GM12878 (cell line): ENCODE results near the gene NANOG. TPM values are rescaled to one million over a fixed set of nuclear protein-coding genes. Genes with fewer than 3 reads are reported as not detected.
"Not testable (repeated sequence)": the region's sequence is repeated elsewhere in the genome, so short reads cannot be mapped to it uniquely, and the experiment has no call there.

Experiments
- ATAC-seq: fragments of 200-7000 bp; cut with Tn5 transposase; 3 replicates; pipeline ENCODE4 v1.9.1; 2020; ENCODE audit warnings: mild to moderate bottlenecking, moderate library complexity
- BruUV-seq: library from RNA; stranded (reverse); fragments of 400-500 nt; replicated peaks from 2 replicates; lab custom pipeline; 2021; lab: Mats Ljungman, UMichigan
- CTCF ChIA-PET: fragments of 300-600 bp; sonication (Branson Sonifier 250); formaldehyde crosslinking; extraction: SDS; loops from one replicate; lab custom pipeline; 2021; ENCODE audit warnings: inconsistent platforms; lab: Yijun Ruan, JAX
- POLR2A ChIA-PET: fragments of 350-600 bp; formaldehyde crosslinking; extraction: SDS; loops from one replicate; lab custom pipeline; 2021; ENCODE audit warnings: inconsistent platforms; lab: Charles Lee
- RAD21 ChIA-PET: fragments of 300-600 bp; sonication (Branson Sonifier 250); formaldehyde crosslinking; loops from one replicate; lab custom pipeline; 2023; ENCODE audit warnings: antibody characterized with exemption; ENCODE audit not compliant: unreplicated experiment; lab: Charles Lee
- SMC1A ChIA-PET: fragments of 300-600 bp; sonication (Branson Sonifier 250); formaldehyde crosslinking; loops from one replicate; lab custom pipeline; 2023; ENCODE audit not compliant: unreplicated experiment, uncharacterized antibody; lab: Charles Lee
- DNase-seq: peaks from one replicate; pipeline ENCODE4 v3.0.0-alpha.2; 2011; ENCODE audit warnings: low read depth, low spot score
- FAIRE-seq: peaks from 3 replicates; lab custom pipeline; 2011; peaks lifted over from hg19 to GRCh38; lab: Jason Lieb, UNC
- H2AFZ ChIP-seq: 2 replicates; pipeline ENCODE4 v1.6.0; 2011; ENCODE audit warnings: low read depth, low read length, control low read depth; ENCODE audit not compliant: control insufficient read depth
- H3K27ac ChIP-seq: 2 replicates; pipeline ENCODE4 v1.5.1; 2011; ENCODE audit warnings: control low read depth; ENCODE audit not compliant: control insufficient read depth, insufficient read depth
- H3K27me3 ChIP-seq, 2 experiments: replicated peaks in 1 of 2; 2 replicates each; pipeline versions ENCODE4 v1.6.0 to v1.6.1; 2011; ENCODE audit warnings: low read length in 1 of 2; ENCODE audit not compliant: control insufficient read depth in 2 of 2, insufficient read depth in 2 of 2
- H3K36me3 ChIP-seq, 2 experiments: 2 replicates each; pipeline ENCODE4 v1.5.1; 2011; ENCODE audit warnings: low read length in 1 of 2; ENCODE audit not compliant: control insufficient read depth in 2 of 2, insufficient read depth in 2 of 2
- H3K4me1 ChIP-seq: 2 replicates; pipeline ENCODE4 v1.6.1; 2011; ENCODE audit warnings: mild to moderate bottlenecking, low read length, moderate library complexity, mixed read lengths; ENCODE audit not compliant: control insufficient read depth, insufficient read depth
- H3K4me2 ChIP-seq: 2 replicates; pipeline ENCODE4 v1.6.0; 2011; ENCODE audit warnings: control low read depth; ENCODE audit not compliant: control insufficient read depth, insufficient read depth
- H3K4me3 ChIP-seq: fragments of 200-600 bp; sonication (generic); 2 replicates; pipeline ENCODE4 v1.5.1; 2016
- H3K79me2 ChIP-seq: 2 replicates; pipeline ENCODE4 v1.6.0; 2011; ENCODE audit warnings: low read length; ENCODE audit not compliant: control insufficient read depth, insufficient read depth
- H3K9ac ChIP-seq: 2 replicates; pipeline ENCODE4 v1.8.0; 2011; ENCODE audit warnings: low read length, control low read depth, mixed read lengths; ENCODE audit not compliant: control insufficient read depth, insufficient read depth
- H3K9me3 ChIP-seq: replicated peaks from 3 replicates; pipeline ENCODE4 v1.5.1; 2011; ENCODE audit warnings: mild to moderate bottlenecking, low read length; ENCODE audit not compliant: control insufficient read depth, insufficient read depth
- H4K20me1 ChIP-seq: 2 replicates; pipeline ENCODE4 v1.6.0; 2011; ENCODE audit not compliant: control insufficient read depth, insufficient read depth
- WGBS: methylation state at CpG from one replicate; pipeline ENCODE4 v1.1.6; 2016; ENCODE audit warnings: low lambda C conversion rate; ENCODE audit not compliant: insufficient replicate concordance, insufficient coverage; ENCODE audit errors: missing lambda C conversion rate; 5-methylcytosine and 5-hydroxymethylcytosine counted together
- in situ Hi-C: fragments of 300-500 bp; cut with MboI; formaldehyde crosslinking; loops from 9 replicates; pipeline ENCODE4 v1.14.3; 2018; ENCODE audit warnings: mixed read lengths
- intact Hi-C: fragments of 100-400 bp; cut with micrococcal nuclease; formaldehyde crosslinking; loops from one replicate; pipeline ENCODE4 v1.14.2; 2022; ENCODE audit not compliant: unreplicated experiment
- polyA plus RNA-seq, 11 experiments: library from polyadenylated mRNA; depleted of rRNA in 4 of 11; unstranded in 6 of 11; stranded (reverse) in 5 of 11; fragments of >200 nt; fragmentation: Nextera tagmentation in 4 of 11; fragmentation: Illumina TruSeq in 1 of 11; extraction: Ambion mirVana in 4 of 11; extraction: Trizol in 1 of 11; gene quantifications; 1 replicate in 1 of 11; 2 replicates in 10 of 11; pipeline versions ENCODE4 v1.2.1 to v1.2.3, GENCODE V29; 2011 to 2016; ENCODE audit warnings: inconsistent platforms in 2 of 11, missing spikeins in 2 of 11, low read depth in 1 of 11
- total RNA-seq, 4 experiments: library from RNA; depleted of rRNA in 3 of 4; stranded (reverse); fragments of >200 nt in 3 of 4; fragmentation: Illumina TruSeq in 1 of 4; extraction: Trizol in 1 of 4; gene quantifications; 2 replicates each; pipeline versions ENCODE4 v1.2.1 to v1.2.3, GENCODE V29; 2013 to 2021

The NANOG gene
- total and polyA plus RNA-seq, 10 of the 15 experiments (the other 5 are each of a cell fraction or from before 2014, with no cell fraction given), result 0.51 TPM; not detected in 9

GRCh38 chr12:7843149-7843548 lies 53.9 kb downstream of the NANOG start:
- BruUV-seq, H3K9me3 ChIP-seq, H3K4me2 ChIP-seq, H3K4me1 ChIP-seq, RAD21 ChIA-PET, H3K4me3 ChIP-seq, H3K36me3 ChIP-seq, SMC1A ChIA-PET, CTCF ChIA-PET, H3K9ac ChIP-seq, H3K27ac ChIP-seq, H3K27me3 ChIP-seq, DNase-seq, H2AFZ ChIP-seq, ATAC-seq, H4K20me1 ChIP-seq, H3K79me2 ChIP-seq, FAIRE-seq, intact Hi-C loops, POLR2A ChIA-PET, in situ Hi-C loops: not testable (repeated sequence)
- 40% methylated on average over 5 of the region's 8 CpGs for WGBS

DNA sequence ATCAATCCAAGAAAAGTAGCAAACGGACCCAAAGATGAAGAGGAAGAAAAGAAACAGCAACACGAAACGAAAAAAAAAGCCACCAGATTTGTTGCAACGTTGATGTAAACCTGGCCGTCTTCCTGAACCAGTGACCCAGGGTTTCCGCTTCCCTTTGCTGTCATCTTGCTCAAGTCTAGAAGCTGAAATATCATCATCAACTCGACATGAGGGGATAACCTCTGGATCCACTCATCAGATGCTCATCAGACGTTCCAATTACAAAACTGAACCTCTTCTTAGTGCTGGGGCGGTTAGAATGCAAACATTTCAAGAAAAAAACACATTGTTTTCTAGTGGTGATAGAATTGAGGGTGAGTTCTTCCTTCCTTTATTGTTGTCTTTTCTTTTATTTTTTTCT lies 54.4 kb downstream of the NANOG start:
- H4K20me1 ChIP-seq, H3K9me3 ChIP-seq, RAD21 ChIA-PET, H3K4me2 ChIP-seq, DNase-seq, H3K36me3 ChIP-seq, H3K4me1 ChIP-seq, POLR2A ChIA-PET, H2AFZ ChIP-seq, CTCF ChIA-PET, BruUV-seq, H3K4me3 ChIP-seq, intact Hi-C loops, H3K27ac ChIP-seq, H3K79me2 ChIP-seq, H3K27me3 ChIP-seq, H3K9ac ChIP-seq, in situ Hi-C loops: not testable (repeated sequence)
- WGBS, result 0% methylated on average over 3 of the region's 9 CpGs
- SMC1A ChIA-PET, result interaction anchor here (0.7 kb wide), 1 partner anchor 35 kb away, joined by 4 read pairs; no protein-coding TSS in a partner anchor
- ATAC-seq (peak; percentile 51; the same call in 2 of the 3 replicates), FAIRE-seq (peak; percentile 93)
